GM12872 (cell line): ENCODE data around the gene PPP1R12B.
A peak's percentile ranks its signal among the peaks of the same experiment; 100 is the strongest.

Source experiments
- CTCF ChIP-seq: IDR thresholded peaks from 3 replicates; pipeline ENCODE4 v1.5.1; 2011; ENCODE audit warnings: low read depth, mild to moderate bottlenecking, low read length, moderate library complexity; ENCODE audit not compliant: insufficient read depth

Gene PPP1R12B

GRCh38 chr1:202365092-202365815 lies 16.8 kb downstream of the PPP1R12B start:
- TF ChIP-seq CTCF, result no peak

DNA sequence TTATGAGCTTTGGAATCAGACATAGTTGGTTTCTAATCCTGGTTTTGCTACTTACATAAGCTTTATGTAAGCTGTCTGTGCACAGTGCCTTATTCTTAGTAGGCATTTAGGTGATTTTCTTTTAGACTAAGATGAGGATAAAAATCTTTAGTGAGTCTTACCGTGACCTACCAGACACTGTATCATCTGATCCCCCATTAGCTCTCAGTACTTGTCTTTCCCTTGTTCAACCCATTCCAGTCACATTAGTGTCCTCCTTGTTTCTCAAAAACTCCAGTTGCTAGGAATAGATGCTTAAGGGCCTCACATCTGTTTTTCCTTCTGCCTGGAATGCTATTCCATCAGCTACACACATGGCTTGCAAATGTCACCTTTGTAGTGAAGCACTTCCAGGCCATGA lies 18.8 kb downstream of the PPP1R12B start:
- TF ChIP-seq CTCF, result no peak

GRCh38 chr1:202374099-202374498 lies 25.6 kb downstream of the PPP1R12B start:
- TF ChIP-seq CTCF, result no peak

GRCh38 chr1:202376247-202376646 lies 27.7 kb downstream of the PPP1R12B start:
- TF ChIP-seq CTCF, result no peak

DNA sequence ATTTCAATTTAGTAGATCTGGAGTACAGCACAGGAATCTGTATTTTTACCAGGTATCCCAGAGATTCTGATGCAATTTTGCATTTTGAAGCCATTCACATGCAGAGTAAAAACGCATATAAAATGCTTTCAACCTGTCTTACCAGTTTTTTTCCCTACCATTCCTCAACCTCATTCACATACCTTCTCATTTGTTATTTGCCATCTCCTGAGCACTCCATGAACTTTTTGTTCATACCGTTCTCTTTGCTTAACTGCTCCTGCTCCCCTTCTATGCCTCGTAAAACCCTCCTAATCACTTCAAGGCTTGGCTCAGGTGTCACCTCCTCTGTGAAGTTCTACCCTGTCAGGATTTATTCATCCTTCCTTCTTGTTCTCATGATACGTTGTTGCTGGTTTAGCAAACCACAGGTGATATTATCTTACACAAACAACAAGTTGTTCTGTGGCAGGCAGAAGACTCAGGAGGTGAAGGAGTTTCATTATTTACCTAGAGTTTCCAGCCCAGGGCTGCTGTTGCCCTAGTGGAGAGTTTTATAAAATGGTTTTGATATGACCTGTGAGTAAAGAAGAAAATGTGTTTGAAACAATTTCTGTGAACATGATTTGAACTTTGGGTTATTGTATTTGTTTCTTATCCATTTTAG lies 31.5 kb downstream of the PPP1R12B start:
- 0 out of 3 replicates have a peak, but pooled peaks have one; percentile 6 for TF ChIP-seq CTCF

- no peak for TF ChIP-seq CTCF
Observed at GRCh38 chr1:202397256-202397655, 48.8 kb downstream of the PPP1R12B start.

GRCh38 chr1:202405928-202406327 lies 57.4 kb downstream of the PPP1R12B start:
- TF ChIP-seq CTCF, result no peak
